T-helper 2 cell (primary cell): ENCODE measurements around the gene SLC24A3.
"Not testable (repeated sequence)": the region's sequence is repeated elsewhere in the genome, so short reads cannot be mapped to it uniquely, and the experiment has no call there.

Source experiments
- DNase-seq, 5 experiments: peaks; one replicate each; pipeline versions ENCODE4 v3.0.0 to v3.0.0-alpha.2; 2012 to 2022

Gene SLC24A3

GRCh38 chr20:19652591-19653026, 440.2 kb downstream of the SLC24A3 start:
- no peak for DNase-seq

GRCh38 chr20:19653327-19653726, 440.9 kb downstream of the SLC24A3 start:
- DNase-seq, result no peak

- no peak for DNase-seq
Observed at GRCh38 chr20:19654921-19655320, 442.5 kb downstream of the SLC24A3 start.

DNA sequence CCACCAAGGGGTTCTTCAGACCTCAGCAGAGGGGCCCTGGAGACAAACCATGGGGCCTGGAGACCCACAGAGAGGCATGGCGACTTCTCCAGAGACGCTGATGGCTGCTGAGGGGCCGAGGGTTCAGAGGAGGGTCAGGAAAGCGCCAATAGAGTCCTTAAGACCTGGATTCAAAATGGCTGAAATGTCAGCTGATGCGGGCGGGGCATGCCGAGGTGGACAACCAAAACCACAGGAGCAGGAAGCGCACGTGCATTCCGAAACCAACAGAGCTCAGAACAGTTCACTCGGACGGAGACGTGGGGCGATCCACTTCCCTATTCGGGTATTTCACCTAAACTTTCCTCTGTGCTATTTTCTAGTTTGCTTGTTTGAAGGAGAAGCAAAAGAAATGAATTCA, 445.7 kb downstream of the SLC24A3 start:
- peak in 1 of 5 experiments; percentile 4 for DNase-seq

- no peak for DNase-seq
Observed at GRCh38 chr20:19659448-19659847, 447.0 kb downstream of the SLC24A3 start.

DNA sequence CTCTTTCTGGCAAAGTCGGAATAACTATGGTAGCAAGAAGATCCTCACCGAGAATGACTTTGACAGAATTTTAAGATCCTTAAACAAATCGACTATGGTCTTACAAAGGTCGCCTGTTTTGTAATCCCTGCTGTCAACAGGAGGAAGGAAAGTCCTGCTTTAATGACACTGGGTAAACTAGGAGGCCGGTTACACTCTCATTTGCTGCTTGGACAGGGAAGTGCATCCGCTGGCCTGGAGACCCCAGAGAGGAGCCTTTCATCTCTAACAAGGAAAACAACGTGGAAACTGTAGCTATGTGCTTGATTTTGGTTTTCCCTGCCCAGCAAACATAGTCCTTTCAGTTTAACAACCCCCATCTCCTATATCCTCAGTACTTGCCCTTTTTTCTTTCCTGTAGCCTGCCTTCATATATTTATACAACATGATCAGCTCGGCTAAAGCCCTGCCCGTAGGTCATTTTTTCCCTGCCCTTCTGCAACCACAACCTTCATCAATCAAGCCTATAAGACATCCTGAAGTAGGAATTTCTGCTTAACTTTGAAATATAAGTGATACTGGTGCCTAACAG, 448.5 kb downstream of the SLC24A3 start:
- no peak for DNase-seq

- DNase-seq, result peak in 1 of 5 experiments; percentile 48
Observed at GRCh38 chr20:19661717-19662636, 449.5 kb downstream of the SLC24A3 start.

DNA sequence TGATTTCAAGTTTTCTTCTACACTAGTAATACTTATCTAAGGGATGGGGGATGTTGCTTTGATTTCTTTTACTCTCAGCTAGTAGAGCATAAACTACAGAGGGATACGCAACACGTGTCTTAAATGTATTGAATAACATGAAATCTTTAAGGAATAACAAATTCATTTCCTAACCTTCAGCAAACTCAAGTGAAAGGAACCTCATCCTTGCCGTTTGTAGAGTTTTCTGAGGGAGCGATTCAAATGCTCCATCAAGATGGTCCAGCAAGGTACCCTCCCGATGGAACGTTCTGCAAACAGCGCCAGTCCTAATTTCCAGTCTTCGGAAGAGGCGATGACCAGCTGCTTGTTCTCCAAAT, 450.2 kb downstream of the SLC24A3 start:
- DNase-seq, result no peak

DNA sequence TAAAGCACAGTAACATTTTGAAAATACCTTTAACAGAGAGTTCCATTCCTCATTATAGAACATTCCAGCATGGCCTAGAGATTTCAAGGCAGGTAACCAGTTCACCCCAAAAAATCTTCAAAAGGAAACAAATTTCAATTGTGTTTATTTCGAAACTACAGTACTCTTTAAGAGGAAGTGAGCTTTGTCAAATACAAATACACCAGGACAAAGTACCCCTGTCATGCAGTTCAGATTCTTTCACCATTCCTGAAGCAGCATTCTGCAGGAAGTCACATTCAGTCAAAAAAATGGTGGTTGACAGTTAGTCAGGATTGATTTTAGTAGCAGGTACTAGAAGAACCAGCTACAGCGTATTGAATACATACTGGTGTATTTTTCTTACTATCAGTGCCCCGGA, 456.0 kb downstream of the SLC24A3 start:
- no peak for DNase-seq

DNA sequence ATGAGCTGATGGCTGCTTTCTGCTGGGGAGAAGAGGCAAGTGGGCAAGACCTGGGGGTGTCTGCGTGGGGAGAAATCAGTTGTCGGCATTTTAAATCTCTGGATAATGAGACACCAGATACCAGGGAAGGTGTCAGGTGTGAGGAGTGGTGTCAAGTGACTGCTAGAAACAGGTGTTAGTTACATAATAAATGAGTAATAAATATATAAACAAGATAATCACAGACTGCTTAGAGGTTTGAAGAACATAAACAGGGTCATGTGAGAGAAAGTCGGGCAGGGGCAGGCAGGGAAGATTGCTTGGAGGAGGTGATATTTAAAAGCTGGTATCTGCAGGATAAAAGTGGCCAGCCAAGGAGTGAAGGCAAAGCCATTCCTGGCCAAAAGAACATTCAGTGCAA, 458.4 kb downstream of the SLC24A3 start:
- no peak for DNase-seq

GRCh38 chr20:19671374-19671773, 458.9 kb downstream of the SLC24A3 start:
- no peak for DNase-seq

DNA sequence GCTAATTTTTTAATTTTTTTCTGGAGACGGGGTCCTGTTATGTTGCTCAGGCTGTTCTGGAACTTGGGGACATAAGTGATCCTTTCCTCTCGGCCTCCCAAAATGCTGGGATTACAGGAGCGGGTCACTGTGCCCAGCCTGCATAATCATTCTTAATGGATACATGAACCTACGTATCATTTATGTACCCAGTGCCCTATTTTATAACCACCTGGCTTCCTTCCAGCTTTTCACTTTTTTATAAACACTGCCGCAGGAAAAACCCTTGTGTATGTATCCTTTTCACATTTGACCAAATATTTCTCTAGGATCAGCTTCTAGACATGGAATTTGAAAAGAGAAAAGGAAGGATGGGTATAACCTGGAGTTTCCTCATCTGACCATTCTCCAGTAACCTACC, 460.1 kb downstream of the SLC24A3 start:
- no peak for DNase-seq

DNA sequence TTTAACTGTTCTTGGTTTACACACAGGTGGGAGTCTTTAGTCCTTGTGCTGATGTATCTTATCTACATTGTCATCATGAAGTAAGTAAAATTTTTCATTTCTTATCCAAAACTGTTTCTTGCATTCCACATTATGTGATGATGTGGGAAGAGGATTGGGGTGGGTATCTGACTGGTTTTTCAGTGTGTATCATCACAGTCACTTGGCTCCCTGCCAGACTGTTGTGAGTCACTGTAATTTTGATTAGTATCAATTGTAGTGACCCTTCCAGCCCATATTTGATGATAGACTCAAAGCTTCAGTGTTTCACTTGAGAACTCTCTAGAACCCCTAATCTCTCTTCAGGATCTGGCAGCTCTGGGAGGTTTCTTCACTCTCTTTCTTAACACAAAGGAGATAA, 461.1 kb downstream of the SLC24A3 start:
- no peak for DNase-seq

- DNase-seq, result no peak
Observed at GRCh38 chr20:19676202-19676601, 463.8 kb downstream of the SLC24A3 start.

- no peak for DNase-seq
Observed at GRCh38 chr20:19677336-19677735, 464.9 kb downstream of the SLC24A3 start.

GRCh38 chr20:19678591-19678990, 466.1 kb downstream of the SLC24A3 start:
- not testable (repeated sequence) for DNase-seq

DNA sequence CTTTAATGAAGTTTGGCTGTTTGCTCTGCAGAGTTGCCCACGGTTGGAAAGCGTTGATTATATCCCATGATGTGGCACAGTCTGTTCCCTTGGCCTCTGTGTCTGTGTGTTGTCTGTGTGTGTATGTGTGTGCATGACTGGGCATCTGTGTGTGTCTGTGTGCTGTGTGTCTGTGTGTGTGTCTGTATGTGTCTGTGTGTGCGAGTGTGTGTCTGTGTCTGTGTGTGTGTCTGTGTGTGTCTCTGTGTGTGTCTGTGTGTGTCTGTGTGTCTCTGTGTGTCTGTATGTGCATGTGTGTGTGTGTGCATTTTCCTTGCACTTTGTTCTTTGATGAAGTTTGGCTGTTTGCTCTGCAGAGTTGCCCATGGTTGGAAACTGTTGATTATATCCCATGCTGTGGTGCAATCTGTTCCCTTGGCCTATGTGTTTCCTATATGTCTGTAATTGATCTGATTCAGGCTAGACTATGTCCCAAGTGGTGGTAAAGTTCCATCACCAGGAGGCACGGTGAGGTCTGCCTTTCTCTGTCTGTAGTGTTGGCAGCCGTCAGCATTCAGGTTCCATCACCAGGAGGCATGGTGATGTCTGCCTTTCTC, 467.6 kb downstream of the SLC24A3 start:
- no peak for DNase-seq

DNA sequence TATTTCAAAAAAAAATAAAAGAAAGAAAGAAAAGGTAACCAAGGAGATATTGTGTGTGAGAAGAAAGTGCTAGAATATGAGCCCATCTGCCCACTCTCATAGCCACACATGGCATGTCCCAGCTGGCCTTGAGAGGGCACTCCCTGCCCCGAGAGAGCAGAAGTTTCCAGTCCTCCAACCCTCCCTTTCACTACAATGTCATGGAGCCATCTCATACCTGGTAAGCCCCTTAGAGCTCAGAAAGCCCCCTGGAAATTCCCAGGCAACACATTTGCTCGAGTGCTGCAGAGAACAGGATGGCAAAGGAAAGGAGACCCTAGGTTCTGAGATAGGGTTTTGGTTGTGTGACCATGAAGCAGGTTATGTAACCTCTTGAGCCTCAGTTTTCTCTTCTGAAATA, 469.8 kb downstream of the SLC24A3 start:
- DNase-seq, result no peak

DNA sequence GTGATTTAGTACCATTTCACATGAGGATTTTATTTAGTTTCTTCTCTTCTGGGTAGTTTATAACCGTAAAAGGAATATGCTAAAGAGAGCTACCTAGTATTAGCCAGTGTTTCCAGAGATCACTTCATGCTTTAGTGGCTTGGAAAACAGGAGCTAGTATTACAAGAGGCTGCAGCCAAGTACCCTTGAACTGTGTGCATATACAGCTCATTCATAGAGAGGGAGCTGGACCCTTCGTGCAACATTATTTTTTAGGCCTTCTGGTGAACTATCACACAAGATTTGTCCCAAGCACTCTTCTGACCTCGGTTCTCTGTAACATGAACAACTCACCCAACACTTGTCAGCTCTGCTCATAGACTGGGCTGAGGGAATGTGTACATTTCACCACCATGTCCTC, 470.7 kb downstream of the SLC24A3 start:
- DNase-seq, result no peak

DNA sequence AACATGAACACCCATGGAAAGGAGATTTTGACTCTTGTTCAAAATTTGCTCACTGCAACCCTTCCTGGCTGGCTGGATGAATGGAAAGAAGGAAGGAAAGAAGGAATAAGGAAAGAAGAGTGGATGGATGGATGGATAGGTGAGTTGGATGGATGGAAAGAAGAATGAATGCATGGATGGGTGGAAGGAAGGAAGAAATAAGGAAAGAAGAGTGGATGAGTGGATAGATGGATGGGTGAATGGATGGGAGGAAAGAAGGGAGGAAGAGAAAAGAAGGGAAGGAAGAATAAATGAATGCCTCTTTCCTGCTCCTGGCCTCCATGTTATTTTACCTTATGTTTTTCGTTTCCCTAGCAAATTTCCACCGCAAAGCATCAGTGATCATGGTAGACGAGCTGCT, 471.4 kb downstream of the SLC24A3 start:
- DNase-seq, result no peak

GRCh38 chr20:19688031-19688806, 475.8 kb downstream of the SLC24A3 start:
- no peak for DNase-seq

DNA sequence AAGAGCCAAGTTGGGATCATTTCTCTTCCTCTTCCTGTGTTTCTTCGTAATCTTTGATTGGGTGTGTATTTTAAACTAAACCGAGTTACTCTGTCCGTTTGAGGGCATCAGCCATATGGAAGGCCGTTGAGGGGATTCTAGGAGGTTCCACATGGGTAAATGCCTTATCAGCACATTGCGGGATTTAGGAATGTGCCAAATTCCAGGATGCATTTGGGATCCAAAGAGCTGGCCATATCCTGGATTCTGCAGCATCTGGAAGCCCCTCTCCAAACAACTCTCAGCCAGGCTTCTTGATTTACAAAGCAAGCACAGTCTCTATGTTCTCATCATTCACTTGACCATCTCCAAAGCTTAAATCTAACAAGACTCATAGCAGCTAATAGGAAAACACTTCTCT, 478.0 kb downstream of the SLC24A3 start:
- no peak for DNase-seq

- no peak for DNase-seq
Observed at GRCh38 chr20:19691125-19691524, 478.7 kb downstream of the SLC24A3 start.
